GM21515 (cell line): ENCODE results near the gene KCNIP1.

Experiments used
- ATAC-seq: cut with Tn5 transposase; IDR thresholded peaks from one replicate; pipeline ENCODE4 v1.9.1; 2021; ENCODE audit not compliant: unreplicated experiment

Gene KCNIP1

DNA sequence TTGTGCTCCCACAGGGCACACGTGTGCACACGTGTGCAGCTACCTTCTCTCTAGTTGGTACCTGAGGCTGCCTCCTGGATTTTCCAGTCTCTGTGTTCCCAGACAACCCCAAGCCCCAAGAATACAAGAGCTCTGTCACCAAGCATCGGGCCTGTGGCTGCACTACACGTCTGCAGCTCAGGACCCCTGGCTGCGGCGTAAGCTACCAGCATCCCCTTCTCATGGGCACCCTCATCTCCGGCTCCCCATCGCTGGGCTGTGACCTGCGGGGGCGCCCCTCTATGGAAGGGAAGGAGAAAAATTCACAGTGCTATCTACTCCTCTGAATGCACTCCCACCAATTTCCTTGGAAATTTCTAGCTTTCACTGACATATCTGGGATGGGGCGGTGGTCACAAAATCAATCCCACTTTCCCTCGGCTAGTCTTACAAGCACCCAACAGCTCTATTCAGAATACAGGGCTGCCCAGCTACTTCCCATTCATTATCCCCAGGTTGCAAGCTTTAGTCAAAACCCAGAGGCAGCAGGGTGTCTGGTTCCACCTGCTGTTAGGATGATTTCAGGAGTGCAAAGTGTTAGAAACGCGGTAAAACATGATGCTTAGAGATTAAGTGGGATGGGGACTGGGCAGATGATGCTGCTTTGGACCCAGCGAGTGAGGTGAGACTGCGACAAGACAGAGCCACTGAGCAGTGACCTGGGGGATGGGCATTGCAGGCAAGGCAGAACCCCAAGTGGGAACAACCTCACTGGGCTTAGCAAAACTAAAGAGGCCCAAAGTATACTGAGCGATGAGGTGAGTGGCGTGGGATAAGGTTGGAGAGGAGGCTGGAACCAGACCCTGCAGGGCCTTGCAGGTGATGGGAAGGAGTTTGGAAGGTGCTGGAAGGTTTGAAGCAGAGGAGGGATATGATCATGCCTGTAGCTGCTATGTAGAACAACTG is 121.7 kb downstream of the KCNIP1 start:
- no peak for ATAC-seq

DNA sequence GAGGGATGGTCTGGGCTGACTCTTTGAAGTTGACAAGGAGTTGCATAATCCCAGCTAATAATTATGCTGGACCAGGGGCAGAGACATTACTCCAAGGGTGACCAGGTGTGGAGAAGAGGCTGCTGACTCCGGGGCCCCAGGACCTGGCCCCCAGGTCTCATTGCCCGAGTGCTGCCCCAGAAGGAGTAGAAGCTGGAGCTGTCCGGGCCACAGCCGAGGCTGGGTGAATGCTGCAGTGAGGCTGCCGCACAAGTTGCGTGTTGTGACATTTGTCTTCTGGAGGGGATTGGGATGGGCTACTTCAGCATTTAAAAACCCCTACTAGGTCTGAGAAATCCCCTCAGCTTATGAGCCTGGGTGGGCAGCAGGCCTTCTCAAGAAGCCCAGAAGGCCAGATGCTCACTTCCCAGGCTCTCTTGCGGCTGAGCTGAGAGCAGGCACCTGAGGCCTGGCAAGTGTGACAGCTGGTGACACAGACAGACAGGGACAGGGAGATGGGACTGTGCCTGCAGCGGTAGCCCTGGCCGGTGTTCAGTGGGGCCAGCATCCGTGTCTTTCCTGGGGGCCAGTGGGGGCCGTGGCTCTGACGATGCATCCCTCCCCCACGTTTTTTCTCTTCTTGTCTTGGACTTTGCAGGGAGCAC is 122.8 kb downstream of the KCNIP1 start:
- ATAC-seq, result no peak

DNA sequence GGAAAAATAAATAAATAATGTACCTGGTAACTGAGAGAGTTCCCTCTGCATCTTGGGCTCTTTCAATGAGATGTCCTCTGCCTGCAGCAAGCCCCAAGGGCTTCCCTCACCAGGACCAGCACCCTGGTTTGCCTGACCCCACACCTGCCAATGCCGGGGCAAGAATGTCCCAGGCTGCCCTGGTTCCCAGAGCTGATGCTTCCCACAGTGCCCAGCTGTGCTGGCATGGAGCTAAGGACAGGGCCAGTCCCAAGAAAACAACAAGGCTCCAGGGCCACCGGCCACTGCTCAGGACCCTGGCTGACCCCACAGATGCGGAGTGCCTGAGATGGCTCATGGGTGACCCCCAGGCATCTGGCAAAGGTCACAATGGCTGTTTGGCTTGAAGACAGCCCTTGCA is 123.5 kb downstream of the KCNIP1 start:
- no peak for ATAC-seq

DNA sequence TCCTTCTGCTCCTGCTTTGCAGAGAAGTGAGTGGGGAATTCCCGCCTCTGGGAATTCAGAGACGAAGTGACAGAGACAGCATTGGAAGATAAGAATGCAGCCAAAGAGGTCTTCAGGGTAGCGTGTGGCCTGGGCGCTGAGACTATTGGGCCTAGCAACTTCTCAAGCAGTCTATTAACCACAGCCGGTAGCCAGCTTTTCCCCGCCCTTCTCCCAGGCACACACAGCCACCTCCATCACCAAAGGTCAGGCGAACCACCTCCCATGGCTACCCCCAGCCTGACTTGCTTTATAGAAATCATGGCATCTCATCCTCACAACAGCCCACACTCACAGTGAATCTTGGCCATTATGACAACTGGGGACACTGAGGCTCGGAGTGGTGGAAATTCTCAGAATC is 124.2 kb downstream of the KCNIP1 start:
- ATAC-seq, result no peak

DNA sequence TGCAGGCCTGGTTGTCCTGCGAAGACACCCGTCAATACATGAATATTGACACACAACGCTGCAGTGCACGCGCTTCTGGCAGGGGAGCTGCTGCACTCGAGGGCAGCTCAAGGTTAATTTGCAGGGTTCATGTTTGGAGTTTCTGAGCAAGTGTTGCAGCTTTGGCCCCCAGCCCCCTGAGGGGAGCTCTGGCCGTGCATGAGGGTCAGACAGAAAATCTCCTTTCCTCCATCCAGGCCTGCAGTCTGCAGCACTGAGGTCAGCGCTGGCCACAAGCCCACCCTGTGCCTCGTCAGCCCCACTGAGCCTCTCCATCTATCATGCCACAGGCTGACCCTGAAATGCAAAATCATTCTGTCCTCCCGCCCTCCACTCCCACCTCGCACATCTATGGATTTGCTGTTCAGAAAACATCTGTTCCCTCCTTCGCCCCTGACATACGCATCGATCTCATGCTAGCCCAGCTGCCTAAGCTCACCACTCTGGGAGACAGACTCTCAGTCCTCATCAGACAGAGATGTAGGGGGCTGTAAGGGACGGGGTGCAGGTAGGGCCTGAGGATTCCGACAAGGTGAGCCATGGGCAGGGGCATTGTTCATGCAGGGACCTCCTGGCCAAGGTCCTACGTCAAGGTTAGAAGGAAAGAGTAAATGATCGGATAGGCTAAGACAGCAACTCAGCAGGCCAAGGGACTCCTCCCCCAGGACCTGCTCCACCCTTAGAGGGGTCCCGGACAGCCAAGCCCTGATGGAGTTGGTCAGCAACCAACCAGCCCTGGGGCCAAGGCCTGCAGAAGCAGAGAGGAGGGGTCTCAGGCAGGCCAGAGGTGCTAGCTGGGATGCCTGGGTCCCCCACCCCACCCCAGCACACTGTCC is 125.1 kb downstream of the KCNIP1 start:
- no peak for ATAC-seq

DNA sequence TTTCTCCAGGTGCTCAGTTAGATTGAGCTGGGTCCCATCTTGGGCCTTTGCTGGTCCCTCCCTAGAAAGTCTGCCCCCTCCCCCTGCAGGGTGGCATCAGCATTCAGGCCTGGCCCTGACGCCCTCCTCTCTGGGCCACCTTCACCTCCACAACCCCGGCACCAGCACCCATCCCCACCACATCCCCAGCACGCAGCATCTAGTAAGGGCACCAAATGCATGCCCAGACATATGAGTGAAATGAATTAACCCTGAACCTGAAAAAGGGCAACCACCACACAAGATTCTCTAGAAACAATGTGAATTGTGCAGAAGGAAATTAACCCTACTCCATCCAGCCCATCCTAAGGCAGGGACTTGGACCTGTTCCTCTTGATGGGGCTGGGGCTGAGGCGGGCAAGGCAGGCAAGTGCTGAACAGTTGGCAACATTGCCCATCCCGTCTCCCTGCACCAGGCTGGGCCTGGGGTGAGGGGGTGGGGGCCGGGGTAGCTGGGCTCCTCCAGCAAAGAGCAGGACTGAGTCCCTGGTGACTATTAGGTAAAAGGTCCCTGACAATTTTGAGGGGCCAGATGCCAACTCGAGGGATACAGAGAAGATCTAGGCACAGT is 125.9 kb downstream of the KCNIP1 start:
- ATAC-seq, result no peak

DNA sequence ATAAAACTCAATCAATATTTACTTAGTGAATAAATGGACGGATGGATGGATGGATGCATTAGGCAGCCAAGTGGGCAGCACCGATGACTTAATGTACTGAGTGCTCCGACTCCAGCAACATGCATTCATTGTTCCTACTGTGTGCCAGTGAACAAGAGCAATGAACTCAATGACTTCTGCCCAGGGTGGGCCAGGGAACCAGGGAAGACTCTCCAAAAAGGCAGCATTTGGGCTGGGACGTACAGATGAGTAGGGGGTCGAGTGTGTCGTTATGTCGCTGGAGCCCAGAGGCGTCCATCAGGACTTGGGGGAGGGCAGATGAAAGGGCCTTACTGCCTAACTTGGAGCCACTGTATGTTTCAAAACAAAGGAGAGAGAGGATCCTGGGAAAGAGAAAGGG is 126.4 kb downstream of the KCNIP1 start:
- ATAC-seq, result no peak

DNA sequence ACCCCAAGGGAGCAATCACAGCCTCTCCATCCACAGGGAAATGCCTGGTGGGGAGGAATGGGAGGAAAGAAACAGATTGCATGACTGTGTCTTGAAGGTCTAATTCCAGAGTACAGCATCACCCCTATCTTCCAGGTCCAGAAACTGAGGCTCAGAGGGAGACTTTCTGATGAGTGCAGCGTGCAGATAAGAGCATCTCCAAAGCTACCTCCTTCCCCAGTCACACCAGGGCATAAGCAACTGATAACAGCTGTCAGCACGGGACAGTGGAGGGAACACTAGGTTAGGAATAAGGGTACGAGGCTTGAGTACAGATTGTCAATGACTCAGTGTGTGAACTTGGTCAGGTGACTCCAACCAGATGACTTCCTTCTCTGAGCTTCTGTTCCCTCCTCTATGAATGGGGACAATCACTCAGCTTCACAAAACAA is 126.9 kb downstream of the KCNIP1 start:
- ATAC-seq, result no peak

DNA sequence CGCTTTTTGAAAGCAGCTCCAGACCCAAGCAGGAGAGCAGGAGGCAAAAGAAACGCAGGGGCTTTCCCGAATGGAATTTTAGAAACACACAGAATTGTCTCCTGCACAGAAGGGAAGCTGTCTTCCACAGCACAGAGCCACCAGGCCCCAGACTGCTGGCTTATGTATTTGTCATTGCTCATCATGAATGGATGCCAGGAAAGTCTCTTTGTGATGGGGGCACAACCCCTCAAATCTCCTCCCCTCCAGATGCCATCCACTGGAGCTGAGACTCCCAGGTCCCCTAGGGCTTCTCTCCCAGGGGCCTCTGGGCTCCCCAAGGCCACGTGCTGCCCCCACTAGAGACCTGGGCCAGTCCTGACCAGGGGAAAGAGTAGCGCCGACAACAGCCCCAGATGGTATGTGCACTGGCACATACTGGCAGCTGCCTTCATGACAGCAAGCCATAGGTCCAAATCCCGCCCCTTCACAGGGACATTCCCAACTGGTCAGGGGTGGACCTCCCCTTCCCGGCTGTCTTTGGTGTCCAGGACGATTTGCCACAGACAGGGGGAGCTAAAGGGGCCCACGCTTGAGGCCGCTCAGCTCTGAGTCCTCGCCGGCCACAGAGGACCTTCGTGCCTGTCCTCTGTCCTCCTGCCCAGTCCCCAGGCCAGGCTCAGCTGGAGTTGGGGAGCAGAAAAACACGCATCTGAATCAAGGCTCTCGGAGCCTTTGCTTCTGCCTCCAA is 127.8 kb downstream of the KCNIP1 start:
- ATAC-seq, result no peak

DNA sequence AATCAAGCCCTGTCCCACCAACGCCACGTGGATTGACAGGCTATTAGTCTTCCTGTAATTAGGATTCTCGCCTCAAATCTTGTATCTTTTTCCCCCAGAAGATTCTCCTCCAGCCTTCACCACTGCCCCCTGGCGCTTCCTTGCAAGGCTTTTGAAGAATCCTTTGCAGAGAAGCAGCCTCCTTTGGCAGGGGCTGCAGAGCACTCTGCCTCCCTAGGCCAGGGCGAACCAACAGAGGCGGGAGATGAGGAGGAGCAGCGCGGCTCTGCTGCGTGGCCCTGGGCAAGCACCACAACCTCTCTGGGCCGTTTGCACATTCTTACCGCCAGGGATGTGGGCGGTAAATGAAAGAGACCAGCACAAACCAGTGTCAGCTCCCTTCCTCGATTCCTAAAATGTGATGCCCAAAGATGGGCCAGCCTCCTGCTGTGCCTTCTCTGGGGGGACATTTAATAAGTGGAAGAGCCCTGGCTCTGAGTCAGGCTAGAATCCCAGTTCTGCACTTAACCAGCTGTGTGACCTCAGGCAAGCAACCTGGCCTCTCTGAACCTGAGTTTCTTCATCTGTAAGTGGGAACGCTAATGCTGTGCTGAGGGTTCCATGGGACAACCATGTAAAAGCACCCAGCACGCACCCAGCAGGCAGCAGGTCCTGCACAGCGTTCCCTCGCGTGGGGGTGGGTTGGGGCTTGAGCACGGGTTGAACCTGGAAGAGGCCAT is 128.6 kb downstream of the KCNIP1 start:
- ATAC-seq, result no peak

DNA sequence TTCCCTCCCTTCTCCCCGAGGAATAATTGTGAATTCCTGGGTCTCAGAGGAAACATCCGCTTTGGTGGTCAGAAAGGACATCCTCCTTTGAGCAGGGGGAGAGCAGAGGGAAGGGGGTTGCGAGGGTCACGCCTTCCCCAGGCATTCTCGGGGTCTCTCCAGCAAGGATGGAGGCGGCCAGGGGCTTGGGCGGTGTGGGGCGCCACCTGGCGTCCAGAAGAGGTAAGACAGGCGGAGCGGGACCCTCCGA is 129.1 kb downstream of the KCNIP1 start:
- no peak for ATAC-seq

DNA sequence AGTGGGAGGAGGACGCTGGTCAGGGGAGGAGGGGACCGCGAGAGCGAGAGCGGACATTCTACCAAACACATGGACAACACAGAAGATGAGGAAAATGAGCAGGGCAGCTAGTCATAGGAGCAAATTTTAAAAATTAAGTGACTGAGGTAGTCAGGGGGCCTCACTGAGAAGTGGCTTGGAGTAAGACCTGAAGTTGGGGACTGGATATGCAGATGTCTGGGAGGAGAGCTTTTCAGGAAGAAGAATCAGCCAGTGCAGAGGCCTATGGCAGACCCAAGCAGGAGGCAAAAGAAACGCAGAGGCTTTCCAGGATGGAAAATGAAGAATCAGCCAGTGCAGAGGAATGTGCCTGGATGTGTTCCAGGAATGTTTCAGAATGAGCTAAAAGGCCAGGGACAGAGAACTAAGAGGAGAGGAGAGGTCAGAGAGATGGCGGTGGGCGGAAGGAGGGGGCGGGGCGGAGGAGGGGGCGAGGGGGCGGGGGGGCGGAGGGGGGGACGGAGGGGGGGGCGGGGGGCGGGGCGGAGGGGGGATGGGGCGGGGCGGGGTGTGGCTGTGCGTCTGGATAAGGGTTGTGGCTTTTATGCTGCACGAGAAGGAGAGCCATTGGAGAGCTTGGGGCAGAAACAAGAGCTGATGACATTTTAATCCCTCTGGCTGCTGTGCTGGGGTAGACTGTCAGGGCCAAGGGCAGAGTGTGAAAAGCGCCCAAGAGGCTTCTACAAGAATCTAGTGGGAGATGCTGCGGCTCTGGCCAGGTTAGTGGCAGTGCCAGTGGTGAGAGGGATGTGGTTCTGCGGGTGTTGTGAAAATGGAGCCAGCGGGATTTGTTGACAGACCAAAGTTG is 129.6 kb downstream of the KCNIP1 start:
- ATAC-seq, result no peak

DNA sequence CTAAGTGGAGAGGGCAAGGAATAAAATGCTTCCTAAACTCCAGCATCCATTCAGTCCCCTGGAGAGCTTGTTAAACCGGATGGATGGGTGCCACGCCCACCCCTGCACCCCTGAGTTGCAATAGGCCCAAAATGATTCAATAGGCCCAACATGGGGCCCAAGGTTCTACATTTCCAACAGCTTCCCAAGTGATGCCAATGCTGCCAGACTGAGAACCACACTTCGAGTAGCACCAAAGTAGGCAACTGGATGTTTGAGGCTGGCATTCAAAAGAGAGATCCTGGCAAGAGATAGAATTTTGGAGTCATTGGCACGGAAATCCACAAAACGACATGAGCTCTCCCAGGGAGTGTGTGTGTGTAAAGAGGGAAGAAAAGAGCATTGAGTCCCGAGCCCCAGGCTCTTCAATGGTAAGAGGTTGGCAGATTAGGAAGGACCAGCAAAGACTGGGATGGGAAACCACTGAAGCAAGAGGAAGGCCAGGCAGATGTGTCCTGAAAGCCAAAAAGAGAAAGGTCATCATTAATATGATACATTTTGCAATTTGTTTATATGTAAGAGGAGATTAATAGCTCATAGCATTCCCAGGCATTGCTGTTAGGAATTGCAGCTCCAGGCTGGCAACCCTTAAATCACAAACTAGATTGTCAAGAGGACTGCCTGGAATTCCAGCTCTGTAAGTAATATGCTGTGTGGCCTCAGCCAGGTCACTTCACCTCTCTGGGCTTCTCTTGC is 130.6 kb downstream of the KCNIP1 start:
- no peak for ATAC-seq

DNA sequence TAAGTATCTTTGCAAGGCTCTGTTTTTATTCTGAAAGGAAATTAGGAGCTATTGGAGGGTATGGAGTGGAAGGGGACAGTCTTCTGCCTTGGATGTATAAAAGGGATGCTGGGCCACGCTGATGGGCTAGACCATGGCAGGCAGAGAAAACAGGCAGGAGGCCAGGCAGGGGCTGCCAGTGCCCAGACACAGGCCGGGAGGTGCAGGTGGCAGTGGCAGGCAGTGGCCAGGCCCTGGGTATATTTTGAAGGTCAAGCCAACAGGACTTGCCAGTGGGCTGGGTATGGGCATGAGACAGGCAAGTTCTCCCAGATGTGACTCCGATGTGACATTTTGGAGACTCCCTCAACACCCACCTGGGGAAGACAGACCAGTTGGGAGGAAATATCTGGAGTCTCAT is 131.9 kb downstream of the KCNIP1 start:
- no peak for ATAC-seq

DNA sequence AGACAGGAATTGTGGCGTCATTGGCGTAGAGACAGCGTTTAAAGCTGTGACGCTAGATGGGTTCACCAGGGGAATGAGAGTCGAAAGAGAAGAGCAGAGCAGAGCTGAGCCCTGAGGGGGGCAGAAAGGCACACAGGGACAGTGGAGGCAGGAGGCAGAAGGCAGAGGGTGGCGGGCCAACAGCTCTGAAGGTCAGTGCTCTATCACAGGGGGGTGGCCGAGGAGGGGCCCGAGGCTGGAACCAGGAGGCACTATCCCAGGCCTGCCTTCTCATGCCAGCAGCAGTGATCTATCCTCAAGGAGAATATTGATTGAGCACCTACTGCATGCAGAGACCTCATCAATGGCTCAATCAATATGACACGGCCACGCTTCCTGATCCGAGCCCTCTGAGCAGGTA is 132.4 kb downstream of the KCNIP1 start:
- no peak for ATAC-seq

DNA sequence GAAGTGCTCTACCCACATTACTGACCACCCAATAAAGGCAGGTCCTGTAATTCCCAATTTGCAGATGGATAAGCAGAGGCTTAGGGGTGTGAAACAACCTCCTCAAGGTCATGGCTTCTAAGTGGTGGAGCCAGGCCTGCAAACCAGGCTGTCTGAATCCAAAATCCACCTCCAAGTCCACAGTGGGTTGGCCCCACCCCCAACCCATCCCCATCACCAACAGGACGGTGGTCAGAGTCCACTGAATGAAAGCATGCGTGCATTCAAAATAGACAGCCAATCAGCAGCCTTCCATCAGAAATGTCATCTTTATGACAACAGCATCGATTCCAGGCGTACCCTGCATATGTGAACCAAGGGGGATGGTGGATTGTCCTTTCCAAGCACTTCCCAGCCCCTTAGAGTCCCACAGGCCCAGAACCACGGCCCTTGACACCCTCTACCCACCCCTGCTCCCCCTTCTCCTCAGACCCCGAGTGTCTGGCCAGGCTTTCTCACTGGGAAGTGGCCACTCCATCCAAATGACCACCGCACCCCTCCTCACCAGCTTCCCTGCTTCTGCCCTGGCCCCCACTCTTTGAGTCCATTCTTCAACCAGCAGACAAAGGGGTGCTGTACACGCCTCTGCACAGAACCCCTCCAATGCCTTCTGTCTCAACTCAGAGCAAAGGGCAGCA is 133.1 kb downstream of the KCNIP1 start:
- ATAC-seq, result no peak

DNA sequence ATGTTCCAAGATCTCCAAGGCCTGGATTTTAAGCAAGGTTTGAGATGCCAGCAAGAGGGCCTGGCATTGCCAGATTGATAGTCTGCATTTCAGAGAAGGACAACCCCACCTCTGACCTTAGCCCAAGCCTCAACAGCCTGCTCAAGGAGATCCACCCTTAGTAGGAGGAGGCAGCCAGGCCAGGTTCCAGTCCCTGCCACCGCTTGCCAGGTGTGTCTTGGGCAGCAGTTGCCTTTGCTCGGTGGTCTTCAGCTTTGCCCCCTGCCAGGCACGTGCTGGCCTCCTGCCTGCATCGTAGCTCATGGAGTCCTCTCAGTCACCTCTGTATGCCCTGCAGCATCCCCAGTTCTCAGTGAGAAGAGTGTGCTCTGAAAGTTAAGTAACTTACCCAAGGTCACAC is 134.2 kb downstream of the KCNIP1 start:
- ATAC-seq, result no peak
